Endothelial cell (in vitro differentiated cells): ENCODE results near the gene AQP6. TPM values are rescaled to one million over a fixed set of nuclear protein-coding genes. Genes with fewer than 3 reads are reported as not detected.

ENCODE experiments used
- DNase-seq: peaks from one replicate; pipeline ENCODE4 v3.0.0; 2021; ENCODE audit warnings: low spot score
- H3K27ac Mint-ChIP-seq: one replicate; pipeline ENCODE4 v1.8.0; 2021; ENCODE audit warnings: mixed read lengths, inconsistent platforms; ENCODE audit not compliant: unreplicated experiment
- H3K27me3 Mint-ChIP-seq: one replicate; pipeline ENCODE4 v1.8.0; 2021; ENCODE audit warnings: mild to moderate bottlenecking, moderate library complexity, mixed read lengths, inconsistent platforms; ENCODE audit not compliant: unreplicated experiment
- H3K36me3 Mint-ChIP-seq: one replicate; pipeline ENCODE4 v1.8.0; 2021; ENCODE audit warnings: mild to moderate bottlenecking, low read depth, mixed read lengths, inconsistent platforms; ENCODE audit not compliant: unreplicated experiment
- H3K4me1 Mint-ChIP-seq: one replicate; pipeline ENCODE4 v1.8.0; 2021; ENCODE audit warnings: mild to moderate bottlenecking, mixed read lengths, inconsistent platforms; ENCODE audit not compliant: unreplicated experiment
- H3K4me3 Mint-ChIP-seq: one replicate; pipeline ENCODE4 v1.8.0; 2021; ENCODE audit warnings: mild to moderate bottlenecking, mixed read lengths, inconsistent platforms; ENCODE audit not compliant: unreplicated experiment
- H3K9me3 Mint-ChIP-seq: one replicate; pipeline ENCODE4 v1.8.0; 2021; ENCODE audit warnings: mixed read lengths, inconsistent platforms; ENCODE audit not compliant: unreplicated experiment
- total RNA-seq: library from RNA; stranded (reverse); fragmentation: NEBNext Ultra II Directional; extraction: Animal tissue kit (Norgen Biotek cat#: 25700); gene quantifications from one replicate; pipeline ENCODE4 v1.2.1, GENCODE V29; 2021; ENCODE audit not compliant: unreplicated experiment
- TF ChIP-seq, protein P1 (sequence below): fragments of 200-600 bp; sonication (generic); IDR thresholded peaks from one replicate; pipeline ENCODE4 v1.5.0; 2021; ENCODE audit warnings: antibody characterized with exemption; ENCODE audit not compliant: unreplicated experiment

AQP6 gene
- total RNA-seq, 1 donor from 2014 or later, result not detected

DNA sequence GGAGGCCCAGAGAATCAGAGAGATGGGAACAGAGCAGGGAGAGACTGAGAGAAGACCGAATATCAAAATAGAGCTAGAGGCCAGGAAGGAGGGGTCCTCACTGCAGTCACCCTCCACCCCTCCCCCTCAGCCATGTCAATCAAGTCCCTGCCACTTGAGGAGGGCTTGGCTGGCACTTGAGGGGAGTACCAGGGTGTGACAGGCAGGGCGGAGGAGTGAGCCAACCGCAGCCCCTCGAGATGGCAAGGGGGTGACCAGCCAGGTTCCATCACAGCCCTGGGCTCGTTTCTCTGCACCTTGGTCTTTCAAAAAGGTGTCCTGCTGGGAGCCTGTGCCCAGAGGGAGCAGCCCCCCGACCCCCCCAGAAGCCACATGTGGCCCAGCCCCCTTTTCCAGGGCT lies 6.9 kb upstream of the AQP6 start:
- no peak overlapping the region for H3K4me3 Mint-ChIP-seq
- no peaks in the 10 kb centered on the region for H3K9me3 Mint-ChIP-seq
- no peaks in the 10 kb centered on the region for H3K36me3 Mint-ChIP-seq
- TF ChIP-seq, protein P1, sequence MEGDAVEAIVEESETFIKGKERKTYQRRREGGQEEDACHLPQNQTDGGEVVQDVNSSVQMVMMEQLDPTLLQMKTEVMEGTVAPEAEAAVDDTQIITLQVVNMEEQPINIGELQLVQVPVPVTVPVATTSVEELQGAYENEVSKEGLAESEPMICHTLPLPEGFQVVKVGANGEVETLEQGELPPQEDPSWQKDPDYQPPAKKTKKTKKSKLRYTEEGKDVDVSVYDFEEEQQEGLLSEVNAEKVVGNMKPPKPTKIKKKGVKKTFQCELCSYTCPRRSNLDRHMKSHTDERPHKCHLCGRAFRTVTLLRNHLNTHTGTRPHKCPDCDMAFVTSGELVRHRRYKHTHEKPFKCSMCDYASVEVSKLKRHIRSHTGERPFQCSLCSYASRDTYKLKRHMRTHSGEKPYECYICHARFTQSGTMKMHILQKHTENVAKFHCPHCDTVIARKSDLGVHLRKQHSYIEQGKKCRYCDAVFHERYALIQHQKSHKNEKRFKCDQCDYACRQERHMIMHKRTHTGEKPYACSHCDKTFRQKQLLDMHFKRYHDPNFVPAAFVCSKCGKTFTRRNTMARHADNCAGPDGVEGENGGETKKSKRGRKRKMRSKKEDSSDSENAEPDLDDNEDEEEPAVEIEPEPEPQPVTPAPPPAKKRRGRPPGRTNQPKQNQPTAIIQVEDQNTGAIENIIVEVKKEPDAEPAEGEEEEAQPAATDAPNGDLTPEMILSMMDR, result no peak
- DNase-seq, result no peak
- peaks cover 18% of the 10 kb centered on the region for H3K27me3 Mint-ChIP-seq
- no peaks in the 10 kb centered on the region for H3K4me1 Mint-ChIP-seq
- no peak overlapping the region for H3K27ac Mint-ChIP-seq

DNA sequence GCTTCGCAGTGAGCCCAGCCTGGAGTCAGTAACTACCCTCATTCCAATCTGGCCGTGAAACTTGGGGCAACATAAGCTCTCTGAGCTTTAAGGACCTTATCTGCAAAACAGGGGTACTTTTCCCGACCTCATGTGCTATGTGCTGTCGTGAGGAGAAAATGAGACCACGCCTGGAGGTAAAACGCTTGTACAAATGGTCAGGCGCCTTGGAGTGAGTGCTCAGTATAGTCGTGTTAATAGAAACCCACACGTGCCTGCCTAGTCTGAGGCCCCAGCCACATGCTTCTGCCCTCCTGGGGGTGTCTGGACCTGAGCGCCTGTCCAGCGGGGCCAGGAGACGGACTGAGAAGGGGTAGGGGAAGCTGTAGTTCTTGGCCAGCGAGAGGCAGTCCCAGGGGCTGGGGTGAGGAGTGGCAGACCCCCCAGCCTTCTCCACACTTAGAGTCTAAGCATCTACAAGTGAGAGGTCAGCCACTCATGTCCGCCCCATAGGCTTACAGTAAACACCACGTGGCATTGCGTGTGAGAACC lies 6.2 kb upstream of the AQP6 start:
- H3K27ac Mint-ChIP-seq, result peak overlapping the region; percentile 4
- TF ChIP-seq, protein P1, result no peak
- H3K36me3 Mint-ChIP-seq, result no peaks in the 10 kb centered on the region
- H3K9me3 Mint-ChIP-seq, result no peaks in the 10 kb centered on the region
- DNase-seq, result no peak
- peaks cover 18% of the 10 kb centered on the region for H3K27me3 Mint-ChIP-seq
- H3K4me3 Mint-ChIP-seq, result no peak overlapping the region
- H3K4me1 Mint-ChIP-seq, result no peaks in the 10 kb centered on the region

DNA sequence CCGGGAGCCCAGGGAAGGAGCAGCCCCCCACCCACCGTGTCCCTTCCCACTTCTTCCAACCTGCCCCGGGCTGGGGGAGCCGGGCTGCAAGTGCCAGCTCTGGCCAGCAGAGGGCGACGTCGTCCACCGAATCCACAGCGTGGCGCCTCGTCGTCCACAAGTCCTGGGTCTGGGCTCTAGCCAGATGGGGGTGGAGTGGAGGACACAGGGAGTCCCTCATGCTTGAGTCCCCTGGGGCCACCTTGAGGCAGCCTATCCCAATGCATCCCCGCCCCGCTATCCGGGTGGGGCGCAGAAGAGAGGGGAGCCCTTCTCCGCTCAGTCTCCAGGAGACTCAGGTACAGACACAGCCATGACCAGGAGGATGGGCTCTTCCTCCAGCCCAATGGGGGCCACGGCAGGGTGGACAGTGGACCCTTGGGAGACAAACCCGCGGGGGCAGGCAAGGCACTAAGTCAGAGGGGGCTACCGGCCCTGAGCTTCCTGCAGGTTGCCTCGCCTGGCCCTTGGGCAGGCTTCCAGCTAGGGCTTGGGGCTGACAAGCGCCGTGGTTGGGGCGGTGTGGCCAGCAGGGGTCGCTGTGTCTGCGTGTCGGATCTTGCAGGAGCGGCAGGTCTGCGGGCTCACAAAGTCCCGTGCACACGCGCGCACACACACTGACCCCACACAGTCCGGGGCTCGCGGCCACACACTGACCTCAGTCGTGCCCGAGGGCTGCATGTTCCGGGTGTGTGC lies 5.5 kb upstream of the AQP6 start:
- peaks cover 20% of the 10 kb centered on the region for H3K27me3 Mint-ChIP-seq
- TF ChIP-seq, protein P1, result peak; percentile 99
- no peaks in the 10 kb centered on the region for H3K9me3 Mint-ChIP-seq
- H3K27ac Mint-ChIP-seq, result no peak overlapping the region
- DNase-seq, result peak; percentile 95
- H3K36me3 Mint-ChIP-seq, result no peaks in the 10 kb centered on the region
- no peak overlapping the region for H3K4me3 Mint-ChIP-seq
- H3K4me1 Mint-ChIP-seq, result no peaks in the 10 kb centered on the region

DNA sequence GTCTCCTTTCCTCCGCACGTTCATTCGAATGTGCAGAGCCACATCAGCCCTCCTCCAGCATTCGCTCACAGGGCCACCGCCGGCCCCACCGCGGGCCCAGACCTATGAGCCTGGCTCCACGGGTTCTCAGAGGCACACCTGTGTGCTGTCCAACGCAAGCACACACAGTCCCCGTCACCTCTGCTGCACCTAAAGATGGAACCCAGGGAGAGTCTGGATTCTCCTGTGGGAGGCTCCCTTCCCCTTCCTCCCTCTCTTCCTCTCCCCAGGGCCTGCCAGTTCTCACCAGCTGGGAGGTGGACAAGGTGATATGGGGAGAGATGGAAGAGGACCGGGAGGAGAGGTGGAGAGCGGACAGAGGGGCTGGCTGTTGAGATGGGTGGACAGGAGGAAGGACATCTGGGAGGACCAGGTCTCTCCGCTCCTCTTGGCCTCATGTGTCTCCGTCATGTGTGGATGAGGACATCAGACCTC lies 4.9 kb upstream of the AQP6 start:
- DNase-seq, result no peak
- H3K27ac Mint-ChIP-seq, result no peak overlapping the region
- no peaks in the 10 kb centered on the region for H3K36me3 Mint-ChIP-seq
- no peak overlapping the region for H3K4me3 Mint-ChIP-seq
- no peaks in the 10 kb centered on the region for H3K4me1 Mint-ChIP-seq
- H3K9me3 Mint-ChIP-seq, result no peaks in the 10 kb centered on the region
- TF ChIP-seq, protein P1, result no peak
- H3K27me3 Mint-ChIP-seq, result peaks cover 16% of the 10 kb centered on the region

DNA sequence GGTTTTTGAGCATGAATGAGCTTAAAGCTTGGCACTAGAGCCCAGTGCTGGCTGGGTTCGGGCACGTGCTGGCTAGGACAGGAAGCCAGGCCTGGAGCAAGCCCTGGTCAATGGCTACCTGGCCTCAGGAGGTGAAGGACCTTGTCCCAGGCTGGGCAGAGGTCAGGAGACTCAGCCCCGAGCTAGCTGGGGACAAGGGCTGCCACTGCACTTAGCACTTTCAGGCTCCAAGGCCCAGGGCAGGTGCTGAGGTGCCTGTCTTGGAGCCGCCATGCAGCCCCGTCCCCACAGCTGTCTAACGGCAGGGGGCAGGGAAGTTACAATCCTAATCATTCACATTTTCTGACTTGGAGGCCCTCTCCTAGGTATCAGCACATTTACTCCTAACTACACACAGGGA lies 4.3 kb upstream of the AQP6 start:
- Mint-ChIP-seq H3K4me3 (no peak overlapping the region), H3K9me3 (no peaks in the 10 kb centered on the region), H3K27me3 (peaks cover 13% of the 10 kb centered on the region), H3K4me1 (no peaks in the 10 kb centered on the region), H3K27ac (no peak overlapping the region), H3K36me3 (no peaks in the 10 kb centered on the region)
- no peak for DNase-seq
- TF ChIP-seq, protein P1, result no peak
